IMR-90 (cell line): ENCODE results near the gene MID1. TPM values are rescaled to one million over a fixed set of nuclear protein-coding genes. Genes with fewer than 3 reads are reported as not detected.

Experiments used
- ATAC-seq: fragments of 200-7000 bp; cut with Tn5 transposase; 2 replicates; pipeline ENCODE4 v1.9.1; 2020; ENCODE audit warnings: low read depth, mild to moderate bottlenecking, moderate library complexity
- BruUV-seq: library from RNA; stranded (reverse); fragments of 400-500 nt; replicated peaks from 2 replicates; lab custom pipeline; 2021; lab: Mats Ljungman, UMichigan
- CTCF ChIA-PET: fragments of 300-600 bp; formaldehyde crosslinking; extraction: SDS; loops from one replicate; lab custom pipeline; 2021; ENCODE audit warnings: antibody characterized with exemption; lab: Yijun Ruan, JAX
- POLR2A ChIA-PET: fragments of 300-600 bp; sonication (Branson Sonifier 250); formaldehyde crosslinking; loops from one replicate; lab custom pipeline; 2022; ENCODE audit warnings: antibody characterized with exemption; ENCODE audit not compliant: unreplicated experiment; lab: Charles Lee
- DNase-seq: peaks from one replicate; pipeline ENCODE4 v3.0.0; 2013
- H2AFZ ChIP-seq: replicated peaks from 2 replicates; pipeline ENCODE3; 2013; ENCODE audit warnings: low read length, mild to moderate bottlenecking; ENCODE audit not compliant: poor library complexity
- H2AK5ac ChIP-seq: 2 replicates; pipeline ENCODE4 v1.6.1; 2013; ENCODE audit warnings: low read depth, low read length, inconsistent platforms
- H2AK9ac ChIP-seq: replicated peaks from 2 replicates; pipeline ENCODE3; 2013; ENCODE audit warnings: mild to moderate bottlenecking, low read depth, low read length, moderate library complexity; ENCODE audit not compliant: poor library complexity
- H2BK120ac ChIP-seq: 2 replicates; pipeline ENCODE4 v1.6.1; 2013; ENCODE audit warnings: low read depth, low read length, inconsistent platforms
- H2BK15ac ChIP-seq: 3 replicates; pipeline ENCODE4 v1.6.1; 2013; ENCODE audit warnings: low read depth, low read length, inconsistent platforms
- H2BK20ac ChIP-seq: 2 replicates; pipeline ENCODE4 v1.6.1; 2013; ENCODE audit warnings: low read depth, mild to moderate bottlenecking, inconsistent platforms, low read length, moderate library complexity
- H2BK5ac ChIP-seq: 2 replicates; pipeline ENCODE4 v1.6.1; 2013; ENCODE audit warnings: mild to moderate bottlenecking, low read depth, low read length, inconsistent platforms; ENCODE audit not compliant: poor library complexity, severe bottlenecking
- H3K14ac ChIP-seq: replicated peaks from 2 replicates; pipeline ENCODE4 v1.6.1; 2013; ENCODE audit warnings: low read depth, low read length, inconsistent platforms
- H3K18ac ChIP-seq: 2 replicates; pipeline ENCODE4 v1.6.1; 2013; ENCODE audit warnings: low read depth, low read length, control low read depth
- H3K23ac ChIP-seq: 2 replicates; pipeline ENCODE4 v1.6.1; 2013; ENCODE audit warnings: low read depth, low read length, inconsistent platforms
- H3K27ac ChIP-seq: 2 replicates; pipeline ENCODE4 v1.5.1; 2013; ENCODE audit warnings: mild to moderate bottlenecking, control low read depth, low read length; ENCODE audit not compliant: insufficient read depth
- H3K27me3 ChIP-seq: 2 replicates; pipeline ENCODE4 v1.6.1; 2013; ENCODE audit warnings: low read length; ENCODE audit not compliant: control insufficient read depth, insufficient read depth
- H3K36me3 ChIP-seq: 2 replicates; pipeline ENCODE4 v1.6.1; 2013; ENCODE audit warnings: low read length, mixed read lengths; ENCODE audit not compliant: control insufficient read depth, insufficient read depth
- H3K4ac ChIP-seq: 2 replicates; pipeline ENCODE4 v1.6.1; 2013; ENCODE audit warnings: low read depth, low read length, inconsistent platforms
- H3K4me1 ChIP-seq: 2 replicates; pipeline ENCODE4 v1.6.1; 2013; ENCODE audit warnings: low read length, mixed read lengths; ENCODE audit not compliant: control insufficient read depth, insufficient read depth
- H3K4me2 ChIP-seq: 2 replicates; pipeline ENCODE4 v1.6.1; 2013; ENCODE audit warnings: low read depth, mild to moderate bottlenecking, control low read depth, low read length, moderate library complexity
- H3K4me3 ChIP-seq: 2 replicates; pipeline ENCODE4 v1.5.1; 2013; ENCODE audit warnings: low read depth, mild to moderate bottlenecking, control low read depth, low read length, moderate library complexity; ENCODE audit not compliant: insufficient read depth
- H3K56ac ChIP-seq: 2 replicates; pipeline ENCODE4 v1.6.1; 2013; ENCODE audit warnings: low read length, inconsistent platforms; ENCODE audit not compliant: insufficient read depth; ENCODE audit errors: extremely low read depth
- H3K79me1 ChIP-seq, 2 experiments: 2 replicates each; pipeline ENCODE4 v1.6.1; 2013; ENCODE audit warnings: low read length in 2 of 2, inconsistent platforms in 1 of 2, low read depth in 1 of 2
- H3K9ac ChIP-seq: 2 replicates; pipeline ENCODE4 v1.6.1; 2013; ENCODE audit warnings: low read depth, low read length, control low read depth
- H3K9me1 ChIP-seq: 2 replicates; pipeline ENCODE4 v1.6.1; 2013; ENCODE audit warnings: low read length, inconsistent platforms; ENCODE audit not compliant: insufficient read depth
- H3K9me3 ChIP-seq: 2 replicates; pipeline ENCODE4 v1.6.1; 2013; ENCODE audit warnings: low read length; ENCODE audit not compliant: control insufficient read depth, insufficient read depth
- H4K20me1 ChIP-seq: 2 replicates; pipeline ENCODE4 v1.6.1; 2013; ENCODE audit warnings: low read length, inconsistent platforms; ENCODE audit not compliant: insufficient read depth
- H4K5ac ChIP-seq: 2 replicates; pipeline ENCODE4 v1.6.1; 2013; ENCODE audit warnings: mild to moderate bottlenecking, low read depth, low read length, control low read depth
- H4K8ac ChIP-seq, 2 experiments: 2 replicates each; pipeline ENCODE4 v1.6.1; 2013; ENCODE audit warnings: low read depth in 2 of 2, low read length in 2 of 2, control low read depth in 1 of 2, inconsistent platforms in 1 of 2
- H4K91ac ChIP-seq: 2 replicates; pipeline ENCODE4 v1.6.1; 2013; ENCODE audit warnings: low read depth, low read length, inconsistent platforms; ENCODE audit not compliant: insufficient read depth
- BHLHE40 ChIP-seq: fragments of 150-350 bp; IDR thresholded peaks from 2 replicates; pipeline ENCODE4 v1.6.1; 2016; ENCODE audit warnings: mild to moderate bottlenecking, low read depth, low read length
- CEBPB ChIP-seq: IDR thresholded peaks from 2 replicates; pipeline ENCODE4 v1.6.1; 2012; ENCODE audit warnings: low read depth, low read length, improper control_type of control experiment
- CHD1 ChIP-seq: IDR thresholded peaks from 2 replicates; pipeline ENCODE4 v1.6.1; 2012; ENCODE audit warnings: low read depth, low read length, improper control_type of control experiment
- CTCF ChIP-seq: conservative IDR thresholded peaks from 2 replicates; pipeline ENCODE4 v1.5.1; 2012; ENCODE audit warnings: mild to moderate bottlenecking, low read depth, low read length, improper control_type of control experiment
- ELK1 ChIP-seq: fragments of 150-350 bp; IDR thresholded peaks from 2 replicates; pipeline ENCODE4 v1.6.1; 2016; ENCODE audit warnings: low read depth, mild to moderate bottlenecking, low read length, moderate library complexity, borderline replicate concordance
- FOS ChIP-seq: fragments of 150-350 bp; IDR thresholded peaks from 2 replicates; pipeline ENCODE4 v1.6.1; 2016; ENCODE audit warnings: low read depth, low read length
- MAFK ChIP-seq: IDR thresholded peaks from 2 replicates; pipeline ENCODE4 v1.6.1; 2012; ENCODE audit warnings: low read depth, low read length, improper control_type of control experiment
- MAZ ChIP-seq: IDR thresholded peaks from 2 replicates; pipeline ENCODE4 v1.6.1; 2012; ENCODE audit warnings: low read depth, mild to moderate bottlenecking, low read length, improper control_type of control experiment, moderate library complexity, borderline replicate concordance
- MXI1 ChIP-seq: IDR thresholded peaks from 2 replicates; pipeline ENCODE4 v1.6.1; 2012; ENCODE audit warnings: low read depth, mild to moderate bottlenecking, low read length, moderate library complexity, borderline replicate concordance
- NFE2L2 ChIP-seq: fragments of 150-350 bp; IDR thresholded peaks from 2 replicates; pipeline ENCODE4 v1.6.1; 2016; ENCODE audit warnings: low read depth, mild to moderate bottlenecking, low read length
- POLR2A ChIP-seq: IDR thresholded peaks from 2 replicates; pipeline ENCODE4 v1.6.1; 2012; ENCODE audit warnings: mild to moderate bottlenecking, low read depth, low read length
- RAD21 ChIP-seq: IDR thresholded peaks from 2 replicates; pipeline ENCODE4 v1.6.1; 2012; ENCODE audit warnings: low read length, improper control_type of control experiment
- RCOR1 ChIP-seq: IDR thresholded peaks from 2 replicates; pipeline ENCODE4 v1.6.1; 2012; ENCODE audit warnings: mild to moderate bottlenecking, low read length, improper control_type of control experiment; ENCODE audit not compliant: insufficient replicate concordance
- RFX5 ChIP-seq: IDR thresholded peaks from 2 replicates; pipeline ENCODE4 v1.8.0; 2012; ENCODE audit warnings: low read depth, mild to moderate bottlenecking, low read length, moderate library complexity
- SMC3 ChIP-seq: fragments of 150-350 bp; IDR thresholded peaks from 2 replicates; pipeline ENCODE4 v1.6.1; 2016; ENCODE audit warnings: low read depth, mild to moderate bottlenecking, antibody characterized with exemption, low read length, moderate library complexity
- USF2 ChIP-seq: fragments of 150-350 bp; IDR thresholded peaks from 2 replicates; pipeline ENCODE4 v1.6.1; 2017; ENCODE audit warnings: mild to moderate bottlenecking, antibody characterized with exemption, low read length, low read depth
- WGBS, 2 experiments: methylation state at CpG; one replicate each; pipeline versions ENCODE4 v1.1.5 to v1.1.7; 2013; ENCODE audit warnings: missing lambda C conversion rate in 2 of 2; ENCODE audit not compliant: insufficient read length in 1 of 2; ENCODE audit errors: extremely low coverage in 2 of 2; 5-methylcytosine and 5-hydroxymethylcytosine counted together
- dilution Hi-C: fragments of 300-500 bp; cut with HindIII; formaldehyde crosslinking; loops from one replicate; pipeline ENCODE4 v1.14.3; 2018; ENCODE audit warnings: low sequenced_read_pairs; ENCODE audit not compliant: unreplicated experiment
- in situ Hi-C: fragments of 300-500 bp; cut with MboI; formaldehyde crosslinking; loops from 3 replicates; pipeline ENCODE4 v1.14.3; 2019; ENCODE audit warnings: low sequenced_read_pairs, inconsistent platforms, mixed read lengths
- intact Hi-C: fragments of 100-400 bp; cut with micrococcal nuclease; formaldehyde crosslinking; loops from 2 replicates; pipeline ENCODE4 v1.10.0; 2022
- polyA plus RNA-seq, 3 experiments: library from polyadenylated mRNA; depleted of rRNA; stranded (reverse); fragments of >200 nt; gene quantifications; 2 replicates each; pipeline ENCODE4 v1.2.3, GENCODE V29; 2012; ENCODE audit warnings: low replicate concordance in 1 of 3
- total RNA-seq: library from RNA; depleted of rRNA; stranded (reverse); fragments of >200 nt; gene quantifications from 2 replicates; pipeline ENCODE4 v1.2.3, GENCODE V29; 2012

MID1 gene
- total and polyA plus RNA-seq, 2 of the 4 experiments (the other 2 are of a cell fraction): 37.2 to 106 TPM

- no peak overlapping the region for H4K91ac ChIP-seq
- in situ Hi-C loops (no loop called here), dilution Hi-C loops (no loop called here)
These were observed 196.7 kb downstream of the MID1 start for GRCh38 chrX:10423716-10424115.

More at GRCh38 chrX:10423716-10424115, 196.7 kb downstream of the MID1 start:
- Histone ChIP-seq H2BK20ac (no peak overlapping the region), H3K9ac (no peak overlapping the region), H4K8ac (no peak overlapping the region), H3K18ac (no peak overlapping the region), H3K4ac (no peak overlapping the region), H3K23ac (no peak overlapping the region), H2AK9ac (no peak overlapping the region), H3K4me1 (no peaks in the 10 kb centered on the region), H3K9me1 (no peaks in the 10 kb centered on the region), H3K9me3 (peaks cover 4% of the 10 kb centered on the region), H4K20me1 (no peaks in the 10 kb centered on the region), H3K36me3 (no peaks in the 10 kb centered on the region), H2AK5ac (no peak overlapping the region), H2BK15ac (no peak overlapping the region), H2BK5ac (no peak overlapping the region), H3K79me1 (no peaks in the 10 kb centered on the region), H3K27ac (no peak overlapping the region), H3K14ac (no peak overlapping the region), H4K5ac (no peak overlapping the region), H2AFZ (no peak overlapping the region), H3K4me3 (no peak overlapping the region), H3K56ac (no peak overlapping the region), H3K27me3 (no peaks in the 10 kb centered on the region), H2BK120ac (no peak overlapping the region), H3K4me2 (no peak overlapping the region)
- ChIA-PET CTCF (no interaction called here), POLR2A (no interaction called here)
- intact Hi-C loops: no loop called here
- TF ChIP-seq BHLHE40: no peak
- no peak for TF ChIP-seq CEBPB
- no peak for TF ChIP-seq CTCF
- no peak for TF ChIP-seq RFX5
- no peak for TF ChIP-seq USF2
- no peak for TF ChIP-seq CHD1
- no peak for TF ChIP-seq MXI1
- TF ChIP-seq FOS: no peak
- no peak for TF ChIP-seq POLR2A
- no peak for TF ChIP-seq ELK1
- TF ChIP-seq MAFK: no peak
- TF ChIP-seq MAZ: no peak
- TF ChIP-seq RCOR1: no peak
- no peak for TF ChIP-seq NFE2L2
- no peak for TF ChIP-seq SMC3
- TF ChIP-seq RAD21: no peak
- DNase-seq: no peak
- no CpG with 5 or more reads among the region's 4 CpGs for WGBS, 2 experiments
- ATAC-seq: no peak
- BruUV-seq: no TSS peak
